PFSK-1 (cell line): Measurements from ENCODE around the gene NT5C.

ENCODE experiments used
- TAF1 ChIP-seq: IDR thresholded peaks from 2 replicates; pipeline ENCODE4 v1.6.1; 2012; ENCODE audit warnings: low read length, control low read depth, borderline replicate concordance; ENCODE audit not compliant: insufficient read depth
- TF ChIP-seq, protein P1 (sequence below), 2 experiments: IDR thresholded peaks; 2 replicates each; pipeline versions ENCODE4 v1.6.1 to v1.8.0; 2011 to 2012; ENCODE audit warnings: low read depth in 2 of 2, low read length in 2 of 2, control low read depth in 1 of 2, inconsistent platforms in 1 of 2, mild to moderate bottlenecking in 1 of 2, moderate library complexity in 1 of 2; ENCODE audit not compliant: insufficient read depth in 1 of 2

DNA sequence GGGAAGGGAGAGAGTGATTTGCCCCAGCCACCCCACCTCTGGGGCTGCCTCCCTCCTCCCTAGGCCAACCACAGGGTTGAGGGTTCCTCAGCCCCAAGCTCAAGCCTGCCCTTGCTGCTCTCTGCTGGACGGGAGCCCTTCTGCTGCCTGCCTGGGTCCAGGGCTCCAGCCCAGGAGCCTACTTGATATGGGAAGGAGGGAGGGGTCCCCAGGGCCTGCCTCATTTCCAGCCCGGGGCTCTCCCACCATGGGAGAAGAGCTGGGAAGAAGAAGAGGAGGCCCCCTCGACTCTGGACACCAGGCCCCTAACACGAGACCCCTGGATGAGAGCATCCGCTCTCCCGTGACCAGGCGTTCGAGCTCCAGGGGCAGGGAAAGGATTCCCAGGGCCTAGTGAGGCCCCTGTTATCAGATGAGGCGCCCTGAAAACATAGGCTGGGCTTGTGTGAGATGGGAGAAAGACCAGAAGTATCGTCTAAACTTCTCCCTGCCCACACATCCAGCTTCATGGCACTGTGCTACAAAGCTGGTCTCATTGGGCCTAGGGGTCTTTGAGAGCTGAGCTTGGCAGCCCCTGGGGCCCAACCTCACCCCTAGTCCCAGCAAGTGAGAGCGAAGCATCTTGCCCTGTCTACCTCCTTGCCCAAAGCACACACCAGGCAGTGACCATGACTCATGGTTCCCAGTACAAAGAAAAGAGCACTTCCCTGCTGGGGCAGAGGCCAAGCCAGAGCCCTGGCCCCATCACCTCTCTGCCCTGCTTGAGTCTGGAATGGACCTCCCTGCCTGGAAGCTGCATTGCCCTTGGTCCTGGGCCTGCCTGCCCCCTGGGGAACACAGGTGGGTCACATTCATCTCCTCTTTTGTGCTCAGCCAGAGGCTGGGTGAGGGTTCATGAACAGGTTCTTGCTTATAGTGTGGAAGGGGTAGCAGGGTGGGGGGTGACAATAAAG lies 42.8 kb downstream of the NT5C start:
- TF ChIP-seq TAF1 = no peak
- TF ChIP-seq, protein P1, sequence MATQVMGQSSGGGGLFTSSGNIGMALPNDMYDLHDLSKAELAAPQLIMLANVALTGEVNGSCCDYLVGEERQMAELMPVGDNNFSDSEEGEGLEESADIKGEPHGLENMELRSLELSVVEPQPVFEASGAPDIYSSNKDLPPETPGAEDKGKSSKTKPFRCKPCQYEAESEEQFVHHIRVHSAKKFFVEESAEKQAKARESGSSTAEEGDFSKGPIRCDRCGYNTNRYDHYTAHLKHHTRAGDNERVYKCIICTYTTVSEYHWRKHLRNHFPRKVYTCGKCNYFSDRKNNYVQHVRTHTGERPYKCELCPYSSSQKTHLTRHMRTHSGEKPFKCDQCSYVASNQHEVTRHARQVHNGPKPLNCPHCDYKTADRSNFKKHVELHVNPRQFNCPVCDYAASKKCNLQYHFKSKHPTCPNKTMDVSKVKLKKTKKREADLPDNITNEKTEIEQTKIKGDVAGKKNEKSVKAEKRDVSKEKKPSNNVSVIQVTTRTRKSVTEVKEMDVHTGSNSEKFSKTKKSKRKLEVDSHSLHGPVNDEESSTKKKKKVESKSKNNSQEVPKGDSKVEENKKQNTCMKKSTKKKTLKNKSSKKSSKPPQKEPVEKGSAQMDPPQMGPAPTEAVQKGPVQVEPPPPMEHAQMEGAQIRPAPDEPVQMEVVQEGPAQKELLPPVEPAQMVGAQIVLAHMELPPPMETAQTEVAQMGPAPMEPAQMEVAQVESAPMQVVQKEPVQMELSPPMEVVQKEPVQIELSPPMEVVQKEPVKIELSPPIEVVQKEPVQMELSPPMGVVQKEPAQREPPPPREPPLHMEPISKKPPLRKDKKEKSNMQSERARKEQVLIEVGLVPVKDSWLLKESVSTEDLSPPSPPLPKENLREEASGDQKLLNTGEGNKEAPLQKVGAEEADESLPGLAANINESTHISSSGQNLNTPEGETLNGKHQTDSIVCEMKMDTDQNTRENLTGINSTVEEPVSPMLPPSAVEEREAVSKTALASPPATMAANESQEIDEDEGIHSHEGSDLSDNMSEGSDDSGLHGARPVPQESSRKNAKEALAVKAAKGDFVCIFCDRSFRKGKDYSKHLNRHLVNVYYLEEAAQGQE (IDR thresholded peaks at IDR 0.05; ENCODE audit: insufficient read depth in 1 of 2, low read depth in 2 of 2, low read length in 2 of 2) = no peak
